SK-N-SH (cell line): ENCODE data around the gene STIM1. TPM values are rescaled to one million over a fixed set of nuclear protein-coding genes. Genes with fewer than 3 reads are reported as not detected.

Experiments
- CTCF ChIA-PET: fragments of 300-600, 350-600 bp; formaldehyde crosslinking; extraction: SDS; loops from one replicate; lab custom pipeline; 2021; lab: Yijun Ruan, JAX
- POLR2A ChIA-PET: fragments of 350-600 bp; sonication (Branson Sonifier 250); formaldehyde crosslinking; extraction: SDS; loops from one replicate; lab custom pipeline; 2020; ENCODE audit warnings: antibody characterized with exemption, inconsistent platforms; lab: Yijun Ruan, JAX
- DNase-seq: peaks from one replicate; pipeline ENCODE4 v3.0.0; 2012
- H2AFZ ChIP-seq: fragments of 200-600 bp; sonication (generic); 2 replicates; pipeline ENCODE4 v1.8.1; 2016; ENCODE audit warnings: antibody characterized with exemption, mild to moderate bottlenecking, low read depth
- H3F3A ChIP-seq: fragments of 200-600 bp; sonication (generic); replicated peaks from 2 replicates; pipeline ENCODE3; 2016; ENCODE audit warnings: antibody characterized with exemption, mild to moderate bottlenecking; ENCODE audit not compliant: insufficient read depth
- H3K27ac ChIP-seq, 2 experiments: fragments of 200-500 bp in 1 of 2; fragments of 200-600 bp in 1 of 2; sonication (Bioruptor generic) in 1 of 2; sonication (generic), shearing (Covaris generic) in 1 of 2; 2 replicates each; pipeline versions ENCODE4 v1.5.1 to v1.6.1; 2014 to 2016; ENCODE audit warnings: low read depth in 2 of 2, inconsistent platforms in 1 of 2, low read length in 1 of 2, mild to moderate bottlenecking in 1 of 2, mixed read lengths in 1 of 2
- H3K27me3 ChIP-seq: fragments of 200-600 bp; sonication (generic), shearing (Covaris generic); 2 replicates; pipeline ENCODE4 v1.6.1; 2016; ENCODE audit warnings: mixed run types; ENCODE audit not compliant: insufficient read depth
- H3K36me3 ChIP-seq, 2 experiments: fragments of 200-500 bp in 1 of 2; fragments of 200-600 bp in 1 of 2; sonication (Bioruptor generic) in 1 of 2; sonication (generic) in 1 of 2; replicated peaks in 1 of 2; 2 replicates each; pipeline versions ENCODE3 to v1.5.1; 2014 to 2016; ENCODE audit warnings: low read length in 1 of 2, mild to moderate bottlenecking in 1 of 2; ENCODE audit not compliant: insufficient read depth in 2 of 2, control insufficient read depth in 1 of 2
- H3K4me1 ChIP-seq, 2 experiments: fragments of 200-500 bp in 1 of 2; fragments of 200-600 bp in 1 of 2; sonication (Bioruptor generic) in 1 of 2; sonication (generic), shearing (Covaris generic) in 1 of 2; 2 replicates each; pipeline versions ENCODE4 v1.5.1 to v1.6.1; 2014 to 2016; ENCODE audit warnings: low read depth in 1 of 2, low read length in 1 of 2, mixed run types in 1 of 2; ENCODE audit not compliant: insufficient read depth in 2 of 2, control insufficient read depth in 1 of 2
- H3K4me2 ChIP-seq: fragments of 200-600 bp; sonication (generic), shearing (Covaris generic); 2 replicates; pipeline ENCODE4 v1.6.1; 2017; ENCODE audit warnings: mixed run types
- H3K4me3 ChIP-seq, 2 experiments: fragments of 200-500 bp in 1 of 2; fragments of 200-600 bp in 1 of 2; sonication (Bioruptor generic) in 1 of 2; sonication (generic), shearing (Covaris generic) in 1 of 2; 2 replicates each; pipeline versions ENCODE4 v1.5.1 to v1.8.1; 2014 to 2016; ENCODE audit warnings: low read depth in 2 of 2, inconsistent platforms in 1 of 2, low read length in 1 of 2, mild to moderate bottlenecking in 1 of 2, mixed read lengths in 1 of 2, moderate library complexity in 1 of 2
- H3K79me2 ChIP-seq: fragments of 200-600 bp; sonication (generic); 2 replicates; pipeline ENCODE4 v1.8.1; 2017; ENCODE audit warnings: mild to moderate bottlenecking; ENCODE audit not compliant: insufficient read depth
- H3K9ac ChIP-seq: fragments of 200-600 bp; sonication (generic); 2 replicates; pipeline ENCODE4 v1.6.1; 2017; ENCODE audit warnings: mixed run types
- H3K9me2 ChIP-seq: fragments of 200-600 bp; sonication (generic); 2 replicates; pipeline ENCODE4 v1.6.1; 2017; ENCODE audit warnings: mixed run types
- H3K9me3 ChIP-seq: fragments of 200-600 bp; sonication (generic); 2 replicates; pipeline ENCODE4 v1.6.1; 2017; ENCODE audit warnings: mixed run types, mild to moderate bottlenecking, moderate library complexity
- H4K20me1 ChIP-seq: fragments of 200-600 bp; sonication (generic); 2 replicates; pipeline ENCODE4 v1.6.1; 2017; ENCODE audit warnings: mild to moderate bottlenecking, mixed run types; ENCODE audit not compliant: insufficient read depth
- CHD2 ChIP-seq: fragments of 150-350 bp; IDR thresholded peaks from 2 replicates; pipeline ENCODE4 v1.6.1; 2018; ENCODE audit warnings: low read length; ENCODE audit not compliant: partially characterized antibody
- EP300 ChIP-seq, 2 experiments: IDR thresholded peaks; 2 replicates each; pipeline versions ENCODE4 v1.4.0 to v1.6.1; 2012; ENCODE audit warnings: borderline replicate concordance in 1 of 2, low read depth in 1 of 2, low read length in 1 of 2
- EZH2phosphoT487 ChIP-seq: fragments of 200-600 bp; sonication (generic); IDR thresholded peaks from 2 replicates; pipeline ENCODE4 v1.6.1; 2017; ENCODE audit warnings: low read depth, mixed run types, mild to moderate bottlenecking, antibody characterized with exemption, moderate library complexity, borderline replicate concordance
- FOSL2 ChIP-seq: IDR thresholded peaks from 2 replicates; pipeline ENCODE4 v1.4.0; 2012; ENCODE audit warnings: low read depth, mild to moderate bottlenecking, moderate library complexity, borderline replicate concordance
- FOXJ3 ChIP-seq: sonication (generic); formaldehyde crosslinking; IDR thresholded peaks from 2 replicates; pipeline ENCODE4 v1.5.1; 2020; ENCODE audit warnings: mild to moderate bottlenecking, missing genetic modification reagents
- GABPA ChIP-seq: IDR thresholded peaks from 2 replicates; pipeline ENCODE4 v1.4.0; 2012; ENCODE audit warnings: low read depth, mild to moderate bottlenecking
- JUND ChIP-seq: IDR thresholded peaks from 2 replicates; pipeline ENCODE4 v1.4.0; 2012
- MEF2A ChIP-seq: IDR thresholded peaks from 2 replicates; pipeline ENCODE4 v1.4.0; 2012; ENCODE audit warnings: low read depth, borderline replicate concordance
- MXI1 ChIP-seq: IDR thresholded peaks from 2 replicates; pipeline ENCODE4 v1.6.1; 2012; ENCODE audit warnings: mild to moderate bottlenecking, low read depth, low read length, improper control_type of control experiment
- NFIC ChIP-seq: IDR thresholded peaks from 2 replicates; pipeline ENCODE4 v1.4.0; 2012; ENCODE audit warnings: borderline replicate concordance
- NRF1 ChIP-seq: IDR thresholded peaks from 2 replicates; pipeline ENCODE4 v1.6.1; 2012; ENCODE audit warnings: low read depth, mild to moderate bottlenecking, low read length
- RAD21 ChIP-seq: IDR thresholded peaks from 2 replicates; pipeline ENCODE4 v1.6.1; 2012; ENCODE audit warnings: mild to moderate bottlenecking, low read length
- TCF12 ChIP-seq: IDR thresholded peaks from 2 replicates; pipeline ENCODE4 v1.4.0; 2012
- TEAD4 ChIP-seq: IDR thresholded peaks from 2 replicates; pipeline ENCODE4 v1.4.0; 2012; ENCODE audit warnings: mild to moderate bottlenecking, borderline replicate concordance; ENCODE audit not compliant: insufficient read depth
- YY1 ChIP-seq: IDR thresholded peaks from 2 replicates; pipeline ENCODE4 v1.4.0; 2012; ENCODE audit warnings: low read depth, mild to moderate bottlenecking
- WGBS: methylation state at CpG from one replicate; pipeline ENCODE4 v1.1.6; 2017; ENCODE audit warnings: low lambda C conversion rate; 5-methylcytosine and 5-hydroxymethylcytosine counted together
- polyA plus RNA-seq, 3 experiments: library from polyadenylated mRNA; depleted of rRNA; stranded (reverse); fragments of >200 nt; gene quantifications; 2 replicates each; pipeline ENCODE4 v1.2.3, GENCODE V29; 2012
- TF ChIP-seq, protein P1 (sequence below): fragments of 200-600 bp; sonication (generic); IDR thresholded peaks from 2 replicates; pipeline ENCODE4 v1.6.1; 2017; ENCODE audit warnings: antibody characterized with exemption, mild to moderate bottlenecking, moderate library complexity
- TF ChIP-seq, protein P2 (sequence below): fragments of 150-350 bp; IDR thresholded peaks from 2 replicates; pipeline ENCODE4 v1.6.1; 2016; ENCODE audit warnings: mild to moderate bottlenecking, low read depth, low read length
- TF ChIP-seq, protein P3 (sequence below): IDR thresholded peaks from 2 replicates; pipeline ENCODE4 v1.4.0; 2012; ENCODE audit warnings: low read depth, borderline replicate concordance
- TF ChIP-seq, protein P4 (sequence below): fragments of 150-350 bp; IDR thresholded peaks from 2 replicates; pipeline ENCODE4 v1.6.1; 2017; ENCODE audit warnings: antibody characterized with exemption, low read length, low read depth, borderline replicate concordance

STIM1 gene
- polyA plus RNA-seq, 1 of the 3 experiments (the other 2 are of a cell fraction), result 29.5 TPM

DNA sequence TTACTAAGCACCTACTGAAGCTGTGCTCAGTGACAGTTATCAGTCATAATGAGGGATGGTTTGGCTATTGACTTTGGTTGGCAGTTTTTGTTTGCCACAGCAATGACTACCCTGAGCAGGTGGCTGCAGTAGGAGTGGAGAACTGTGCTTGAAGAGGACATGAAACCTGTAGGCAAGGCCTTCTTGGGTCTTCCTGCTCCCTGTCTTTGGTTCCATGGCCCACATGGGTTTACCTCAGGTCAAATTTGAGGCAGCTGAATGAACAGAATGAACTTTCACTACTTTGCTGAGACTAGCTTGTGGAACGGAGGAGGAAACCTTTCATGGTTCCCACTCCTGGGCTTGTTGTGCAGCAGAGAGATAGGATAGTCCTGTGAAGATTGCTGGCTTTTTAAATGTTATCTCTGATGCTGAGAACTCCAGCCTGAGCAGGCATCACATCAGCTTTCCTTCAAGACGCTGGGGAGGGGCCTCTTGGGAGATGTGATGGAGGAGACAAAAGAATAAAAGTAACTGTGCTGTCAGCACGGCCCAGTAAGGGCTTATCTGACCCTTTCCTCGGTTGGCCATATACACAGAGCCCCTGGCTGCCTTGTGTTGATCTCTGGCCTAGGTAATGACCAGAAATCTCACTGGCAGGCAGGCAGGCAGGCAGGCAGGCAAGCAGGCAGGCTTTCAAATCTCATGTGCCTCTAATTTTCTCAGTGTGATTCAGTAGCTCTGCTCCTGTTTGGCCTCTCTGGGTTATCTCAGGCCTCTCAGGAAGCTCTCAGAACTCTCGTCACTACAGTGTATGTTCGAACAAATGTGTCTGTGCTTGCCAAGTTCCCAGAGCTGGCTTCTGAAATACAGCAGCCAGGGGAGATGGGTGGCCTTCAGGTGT is 12.0 kb downstream of the STIM1 start (continued):
- TF ChIP-seq, protein P1, sequence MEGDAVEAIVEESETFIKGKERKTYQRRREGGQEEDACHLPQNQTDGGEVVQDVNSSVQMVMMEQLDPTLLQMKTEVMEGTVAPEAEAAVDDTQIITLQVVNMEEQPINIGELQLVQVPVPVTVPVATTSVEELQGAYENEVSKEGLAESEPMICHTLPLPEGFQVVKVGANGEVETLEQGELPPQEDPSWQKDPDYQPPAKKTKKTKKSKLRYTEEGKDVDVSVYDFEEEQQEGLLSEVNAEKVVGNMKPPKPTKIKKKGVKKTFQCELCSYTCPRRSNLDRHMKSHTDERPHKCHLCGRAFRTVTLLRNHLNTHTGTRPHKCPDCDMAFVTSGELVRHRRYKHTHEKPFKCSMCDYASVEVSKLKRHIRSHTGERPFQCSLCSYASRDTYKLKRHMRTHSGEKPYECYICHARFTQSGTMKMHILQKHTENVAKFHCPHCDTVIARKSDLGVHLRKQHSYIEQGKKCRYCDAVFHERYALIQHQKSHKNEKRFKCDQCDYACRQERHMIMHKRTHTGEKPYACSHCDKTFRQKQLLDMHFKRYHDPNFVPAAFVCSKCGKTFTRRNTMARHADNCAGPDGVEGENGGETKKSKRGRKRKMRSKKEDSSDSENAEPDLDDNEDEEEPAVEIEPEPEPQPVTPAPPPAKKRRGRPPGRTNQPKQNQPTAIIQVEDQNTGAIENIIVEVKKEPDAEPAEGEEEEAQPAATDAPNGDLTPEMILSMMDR, result no peak
- no peak for TF ChIP-seq NRF1
- no peak for TF ChIP-seq TEAD4
- TF ChIP-seq EZH2phosphoT487, result no peak
- no peak for TF ChIP-seq MEF2A
- TF ChIP-seq NFIC, result no peak
- no peak for TF ChIP-seq TCF12
- TF ChIP-seq YY1, result no peak

DNA sequence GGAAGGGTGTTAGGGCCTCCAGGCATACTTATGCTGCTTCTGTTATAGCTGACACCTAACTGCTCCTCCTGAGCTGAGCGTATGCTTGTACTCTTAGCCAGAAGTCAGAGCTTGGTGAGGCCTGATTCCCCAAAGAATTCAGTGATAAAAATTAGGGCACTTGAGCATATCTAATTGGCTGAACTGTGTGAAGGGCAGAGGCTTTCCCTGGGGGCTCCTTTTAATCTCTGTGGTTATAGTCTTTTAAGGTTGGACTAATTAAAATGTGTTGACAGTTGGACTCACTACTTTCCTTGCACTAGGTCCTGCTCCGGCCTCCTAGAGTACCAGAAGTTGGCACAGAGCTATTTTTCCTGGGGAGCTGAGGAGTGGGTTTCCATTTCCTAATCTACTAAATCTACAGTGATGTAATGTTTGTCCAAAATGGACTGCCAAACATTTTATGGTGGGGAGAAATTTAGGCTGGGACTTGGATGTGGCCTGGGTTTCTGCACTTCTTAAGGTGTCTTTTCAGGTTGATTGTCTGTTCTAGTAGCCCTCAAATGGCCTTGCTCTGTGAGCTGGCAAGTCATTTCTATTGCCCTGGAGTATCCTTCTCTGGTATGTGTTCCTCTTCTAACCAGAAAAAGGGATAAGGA is 18.4 kb downstream of the STIM1 start:
- no peak for TF ChIP-seq MXI1
- TF ChIP-seq, protein P2, sequence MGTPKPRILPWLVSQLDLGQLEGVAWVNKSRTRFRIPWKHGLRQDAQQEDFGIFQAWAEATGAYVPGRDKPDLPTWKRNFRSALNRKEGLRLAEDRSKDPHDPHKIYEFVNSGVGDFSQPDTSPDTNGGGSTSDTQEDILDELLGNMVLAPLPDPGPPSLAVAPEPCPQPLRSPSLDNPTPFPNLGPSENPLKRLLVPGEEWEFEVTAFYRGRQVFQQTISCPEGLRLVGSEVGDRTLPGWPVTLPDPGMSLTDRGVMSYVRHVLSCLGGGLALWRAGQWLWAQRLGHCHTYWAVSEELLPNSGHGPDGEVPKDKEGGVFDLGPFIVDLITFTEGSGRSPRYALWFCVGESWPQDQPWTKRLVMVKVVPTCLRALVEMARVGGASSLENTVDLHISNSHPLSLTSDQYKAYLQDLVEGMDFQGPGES, result no peak
- TF ChIP-seq, all 33 proteins: peak for 0
- Histone ChIP-seq H3K27me3 (no peaks in the 10 kb centered on the region), H3F3A (no peaks in the 10 kb centered on the region), H3K36me3 (no peaks in the 10 kb centered on the region), H3K4me2 (no peak overlapping the region), H3K4me3 (no peak overlapping the region), H3K79me2 (no peaks in the 10 kb centered on the region), H3K4me1 (no peaks in the 10 kb centered on the region), H3K9ac (no peak overlapping the region), H3K27ac (no peak overlapping the region), H4K20me1 (no peaks in the 10 kb centered on the region), H2AFZ (no peak overlapping the region), H3K9me3 (no peaks in the 10 kb centered on the region), H3K9me2 (no peaks in the 10 kb centered on the region)
- CTCF ChIA-PET, result interaction anchor here (1.5 to 2.2 kb wide), 3 partner anchors 19 to 200 kb away, joined by 5 to 9 read pairs (median 8); partner anchors contain the start of gene STIM1
- POLR2A ChIA-PET, result no interaction called here
- WGBS, result 100% methylated on average over 2 of the region's 2 CpGs
- no peak for DNase-seq

DNA sequence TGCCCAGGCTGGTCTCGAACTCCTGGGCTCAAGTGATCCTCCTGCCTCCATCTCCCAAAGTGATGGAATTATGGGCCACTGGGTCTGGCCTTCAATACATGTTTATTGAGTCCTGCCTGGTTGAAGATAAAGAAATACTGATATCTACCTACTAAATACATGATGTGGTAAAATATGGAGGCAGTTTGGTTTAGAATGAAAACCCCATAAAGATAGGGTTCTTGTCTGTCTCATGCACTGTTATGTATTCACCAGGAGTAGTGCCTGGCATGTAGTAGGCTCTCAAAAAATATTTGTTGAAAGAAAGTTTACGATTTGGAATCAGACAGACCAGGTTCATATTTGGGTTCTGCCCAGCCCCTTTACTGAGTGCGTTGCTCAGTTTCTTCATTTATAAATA is 21.1 kb downstream of the STIM1 start:
- POLR2A ChIA-PET, result no interaction called here
- Histone ChIP-seq H3K27ac (no peak overlapping the region), H3K36me3 (no peaks in the 10 kb centered on the region), H3K27me3 (no peaks in the 10 kb centered on the region), H3K79me2 (peaks cover under 1% of the 10 kb centered on the region; the same call in 1 of the 2 replicates), H3F3A (no peaks in the 10 kb centered on the region), H4K20me1 (no peaks in the 10 kb centered on the region), H3K9me2 (no peaks in the 10 kb centered on the region), H2AFZ (no peak overlapping the region), H3K4me1 (peaks cover 6 to 11% of the 10 kb centered on the region in 2 experiments; a peak in 2 of 4 replicates), H3K9me3 (no peaks in the 10 kb centered on the region), H3K4me2 (no peak overlapping the region), H3K4me3 (no peak overlapping the region), H3K9ac (no peak overlapping the region)
- TF ChIP-seq YY1 (no peak), CHD2 (no peak), EP300 (IDR thresholded peaks at IDR 0.05; ENCODE audit: borderline replicate concordance in 1 of 2, low read depth in 1 of 2, low read length in 1 of 2) (no peak), EZH2phosphoT487 (no peak), FOSL2 (no peak), GABPA (no peak), MXI1 (no peak), JUND (no peak), RAD21 (no peak), TCF12 (no peak), FOXJ3 (CRISPR knock-in tag) (no peak)
- TF ChIP-seq, protein P3, sequence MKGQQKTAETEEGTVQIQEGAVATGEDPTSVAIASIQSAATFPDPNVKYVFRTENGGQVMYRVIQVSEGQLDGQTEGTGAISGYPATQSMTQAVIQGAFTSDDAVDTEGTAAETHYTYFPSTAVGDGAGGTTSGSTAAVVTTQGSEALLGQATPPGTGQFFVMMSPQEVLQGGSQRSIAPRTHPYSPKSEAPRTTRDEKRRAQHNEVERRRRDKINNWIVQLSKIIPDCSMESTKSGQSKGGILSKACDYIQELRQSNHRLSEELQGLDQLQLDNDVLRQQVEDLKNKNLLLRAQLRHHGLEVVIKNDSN, result no peak
- TF ChIP-seq, protein P4, sequence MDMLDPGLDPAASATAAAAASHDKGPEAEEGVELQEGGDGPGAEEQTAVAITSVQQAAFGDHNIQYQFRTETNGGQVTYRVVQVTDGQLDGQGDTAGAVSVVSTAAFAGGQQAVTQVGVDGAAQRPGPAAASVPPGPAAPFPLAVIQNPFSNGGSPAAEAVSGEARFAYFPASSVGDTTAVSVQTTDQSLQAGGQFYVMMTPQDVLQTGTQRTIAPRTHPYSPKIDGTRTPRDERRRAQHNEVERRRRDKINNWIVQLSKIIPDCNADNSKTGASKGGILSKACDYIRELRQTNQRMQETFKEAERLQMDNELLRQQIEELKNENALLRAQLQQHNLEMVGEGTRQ, result no peak
- CTCF ChIA-PET, result interaction anchor here (3.1 kb wide), 1 partner anchor 22 kb away, joined by 16 read pairs; the partner anchor contains the start of gene STIM1
- WGBS, result 92% methylated on average over 3 of the region's 3 CpGs
- DNase-seq, result no peak
